NCI-H2029 treated with DMSO at 0.1 percent for 48 hours (cell line): Measurements from ENCODE around the gene GAN.

Experiments
- DNase-seq: peaks from one replicate; lab custom pipeline; 2025; lab: John Stamatoyannopoulos, UW

Gene GAN, protein sequence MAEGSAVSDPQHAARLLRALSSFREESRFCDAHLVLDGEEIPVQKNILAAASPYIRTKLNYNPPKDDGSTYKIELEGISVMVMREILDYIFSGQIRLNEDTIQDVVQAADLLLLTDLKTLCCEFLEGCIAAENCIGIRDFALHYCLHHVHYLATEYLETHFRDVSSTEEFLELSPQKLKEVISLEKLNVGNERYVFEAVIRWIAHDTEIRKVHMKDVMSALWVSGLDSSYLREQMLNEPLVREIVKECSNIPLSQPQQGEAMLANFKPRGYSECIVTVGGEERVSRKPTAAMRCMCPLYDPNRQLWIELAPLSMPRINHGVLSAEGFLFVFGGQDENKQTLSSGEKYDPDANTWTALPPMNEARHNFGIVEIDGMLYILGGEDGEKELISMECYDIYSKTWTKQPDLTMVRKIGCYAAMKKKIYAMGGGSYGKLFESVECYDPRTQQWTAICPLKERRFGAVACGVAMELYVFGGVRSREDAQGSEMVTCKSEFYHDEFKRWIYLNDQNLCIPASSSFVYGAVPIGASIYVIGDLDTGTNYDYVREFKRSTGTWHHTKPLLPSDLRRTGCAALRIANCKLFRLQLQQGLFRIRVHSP

DNA sequence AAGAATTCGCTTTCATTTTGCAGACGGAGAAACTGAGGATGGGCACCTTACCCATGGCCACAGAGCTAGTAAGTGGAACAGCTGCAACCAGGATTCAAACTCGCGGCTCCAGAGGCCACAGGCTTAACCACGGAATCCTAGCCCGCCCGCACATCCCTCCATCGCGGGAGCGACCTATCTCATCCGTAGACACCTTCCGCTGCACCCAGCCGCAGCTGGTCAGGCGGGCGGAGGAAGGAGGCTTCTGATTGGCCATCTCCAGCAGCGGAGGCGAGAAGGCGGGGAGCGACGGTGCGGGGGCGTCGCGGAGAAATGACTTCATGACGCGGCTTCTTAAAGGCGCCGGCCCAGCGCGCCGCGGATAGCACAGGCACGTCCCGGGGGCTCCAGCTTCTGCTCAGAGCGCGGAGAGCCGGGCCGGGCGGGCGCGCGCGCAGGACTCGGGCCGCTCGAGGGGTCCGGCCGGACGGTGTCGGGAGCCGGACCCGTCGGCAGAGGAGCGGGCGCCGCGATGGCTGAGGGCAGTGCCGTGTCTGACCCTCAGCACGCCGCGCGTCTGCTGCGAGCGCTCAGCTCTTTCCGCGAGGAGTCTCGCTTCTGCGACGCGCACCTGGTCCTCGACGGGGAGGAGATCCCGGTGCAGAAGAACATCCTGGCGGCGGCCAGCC lies at the start of gene GAN:
Gene GAN, plus strand, starts transcription at position 360 of the 668 bp plus-strand sequence. Its CDS starts 152 bp downstream, at position 512.
- peak; percentile 62 for DNase-seq

DNA sequence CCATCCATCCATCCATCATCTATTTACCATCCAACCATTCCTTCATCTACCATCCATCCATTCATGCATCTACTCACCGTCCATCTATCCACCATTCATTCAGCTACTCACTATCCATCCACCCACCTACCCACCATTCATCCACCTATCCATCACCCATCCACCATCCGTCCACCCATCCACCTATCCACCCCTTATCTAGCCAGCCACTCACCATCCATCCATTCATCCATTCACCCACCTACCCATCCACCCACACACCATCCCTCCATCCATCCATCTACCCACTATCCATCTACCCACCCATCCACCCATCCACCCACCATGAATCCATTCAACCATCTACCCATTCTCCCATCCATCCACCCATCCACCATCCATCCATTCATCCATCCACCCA lies 49.7 kb upstream of the GAN start:
- no peak for DNase-seq

DNA sequence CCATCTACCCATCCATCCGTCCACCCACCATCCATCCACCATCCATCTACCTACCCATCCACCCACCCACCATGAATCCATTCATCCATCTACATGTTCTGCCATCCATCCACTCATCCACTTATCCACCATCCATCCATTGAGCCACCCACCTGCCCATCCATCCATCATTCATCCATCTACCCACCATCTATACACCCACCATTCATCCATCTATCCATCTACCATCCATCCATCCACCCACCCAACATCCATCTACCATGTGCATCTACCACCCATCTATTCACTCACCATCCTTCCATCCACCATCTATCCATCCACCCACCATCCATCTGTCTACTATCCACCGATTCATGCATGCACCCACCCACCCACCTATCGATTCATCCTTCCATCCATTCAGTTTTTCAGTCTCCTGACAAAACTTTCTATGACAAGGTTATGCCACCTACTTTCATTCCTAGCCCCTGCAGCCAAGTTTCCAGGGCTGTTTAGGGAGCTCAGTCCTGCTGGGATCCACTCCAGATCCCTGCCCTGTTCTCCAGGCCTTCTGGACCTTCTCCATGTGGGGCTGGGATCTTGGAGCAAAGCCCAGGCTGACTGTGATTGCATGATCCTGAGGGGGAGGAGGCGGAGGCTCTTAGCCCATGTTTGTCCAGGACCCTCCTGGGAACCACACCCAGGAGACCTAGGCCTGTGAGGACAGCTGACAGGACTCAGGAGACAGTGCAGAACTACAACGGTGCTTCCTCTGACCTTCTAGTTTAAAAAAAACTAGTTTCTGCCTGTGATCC lies 48.9 kb upstream of the GAN start:
- DNase-seq = no peak

DNA sequence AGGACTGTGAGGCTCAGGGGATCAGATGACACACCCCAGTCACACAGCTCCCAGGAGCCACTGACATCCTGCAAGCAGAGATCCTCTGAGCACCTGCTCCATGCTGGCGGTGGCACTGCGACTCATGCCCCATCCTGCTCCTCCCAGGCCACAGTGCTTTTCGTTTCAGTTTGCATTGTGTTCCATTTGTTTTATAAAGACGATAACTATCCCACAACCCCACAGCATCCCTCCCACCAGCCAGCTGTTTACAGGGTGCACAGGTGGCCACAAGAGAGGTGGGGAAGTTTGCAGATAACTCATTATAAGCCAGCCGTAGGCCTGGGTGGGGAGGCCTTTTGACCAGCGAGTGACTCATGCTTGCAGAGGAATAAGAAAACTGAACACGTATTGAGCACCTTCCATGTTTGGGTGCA lies 48.1 kb upstream of the GAN start:
- DNase-seq = no peak

DNA sequence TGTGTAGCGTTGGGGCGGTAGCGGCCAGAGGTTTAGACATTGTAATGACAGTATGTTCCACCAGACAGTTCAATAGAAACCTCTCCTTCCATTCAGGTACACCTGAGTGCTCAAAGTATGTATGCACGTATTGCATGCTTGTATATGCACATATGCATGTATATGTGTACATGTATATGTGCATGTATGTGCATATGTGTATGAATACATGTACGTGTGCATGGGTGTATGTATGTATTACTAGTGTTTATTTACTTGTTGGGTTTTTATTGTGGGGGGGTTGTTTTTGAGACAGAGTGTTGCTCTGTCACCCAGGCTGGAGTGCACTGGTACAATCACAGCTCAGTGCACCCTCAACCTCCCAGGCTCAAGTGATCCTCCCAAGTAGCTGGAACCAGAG lies 46.3 kb upstream of the GAN start:
- no peak for DNase-seq

- no peak for DNase-seq
Observed at GRCh38 chr16:81273223-81273950, 41.4 kb upstream of the GAN start.

DNA sequence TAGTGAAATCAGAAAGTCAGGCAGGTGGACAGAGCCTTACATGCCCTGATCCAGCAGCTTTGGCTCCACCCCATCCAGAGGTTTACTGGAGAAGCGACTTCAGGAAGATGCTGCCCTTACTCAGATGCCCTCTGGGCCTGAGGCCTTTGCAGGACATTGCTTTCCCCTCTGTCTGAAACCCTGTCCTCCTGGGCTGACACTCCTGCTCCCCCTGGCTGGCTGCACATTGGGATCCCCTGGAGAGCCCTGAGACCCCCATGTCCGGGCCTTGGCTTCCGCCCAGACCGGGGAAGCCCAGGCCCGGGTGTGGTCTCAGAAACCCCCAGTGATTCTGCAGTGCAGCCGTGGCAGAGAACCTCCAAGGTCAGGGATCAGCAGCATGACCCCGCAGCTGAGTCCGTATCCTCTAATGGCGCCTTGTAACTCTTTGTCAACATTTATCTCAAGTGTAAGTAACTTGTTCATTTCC lies 39.7 kb upstream of the GAN start:
- no peak for DNase-seq

DNA sequence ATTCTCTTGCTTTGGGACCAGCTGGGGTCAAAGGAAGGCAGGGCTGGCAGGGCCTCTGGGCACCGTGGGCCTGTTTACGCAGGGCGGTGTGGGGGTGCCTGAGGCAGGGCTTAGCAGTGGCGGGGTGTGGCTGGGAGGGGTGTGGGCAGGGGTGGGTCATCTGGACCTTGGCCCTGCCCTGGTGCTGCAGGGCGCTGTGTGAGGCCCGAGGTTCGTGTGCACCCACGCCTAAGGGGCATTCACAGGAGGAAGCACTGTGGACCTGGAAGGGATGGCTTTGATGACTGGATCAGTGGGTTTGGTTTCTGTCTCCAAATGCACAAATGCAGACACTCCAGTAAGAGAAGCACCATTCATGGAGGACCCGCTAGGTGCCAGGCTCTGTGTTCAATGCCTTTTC lies 39.0 kb upstream of the GAN start:
- DNase-seq = no peak

GRCh38 chr16:81276323-81276722 lies 38.4 kb upstream of the GAN start:
- DNase-seq = no peak

DNA sequence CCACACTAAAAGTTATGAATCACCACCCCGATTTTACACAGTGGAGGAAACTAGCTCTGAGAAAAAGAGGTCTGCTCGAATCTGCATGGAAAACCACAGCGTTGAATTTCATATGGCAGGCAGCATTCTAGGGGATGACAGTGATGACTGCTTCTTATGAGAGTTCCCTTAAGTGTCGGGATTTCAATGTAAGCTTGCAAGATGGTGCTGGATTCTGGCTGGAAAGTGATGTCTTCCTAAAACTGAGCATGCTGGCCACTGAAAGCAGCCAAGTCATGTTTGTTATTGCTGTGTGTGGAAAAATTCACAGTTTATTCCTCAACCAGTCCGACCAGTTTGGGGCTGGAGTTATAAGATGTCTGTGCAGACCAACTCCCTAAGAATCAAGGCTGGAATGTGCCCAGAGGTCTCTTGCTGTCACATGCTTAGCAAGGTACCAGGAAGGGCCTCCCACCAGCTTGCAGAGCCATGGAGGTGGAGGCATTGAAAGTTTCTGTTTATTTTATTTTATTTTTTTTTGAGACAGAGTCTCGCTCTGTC lies 37.2 kb upstream of the GAN start:
- no peak for DNase-seq

GRCh38 chr16:81278526-81278925 lies 36.2 kb upstream of the GAN start:
- no peak for DNase-seq

DNA sequence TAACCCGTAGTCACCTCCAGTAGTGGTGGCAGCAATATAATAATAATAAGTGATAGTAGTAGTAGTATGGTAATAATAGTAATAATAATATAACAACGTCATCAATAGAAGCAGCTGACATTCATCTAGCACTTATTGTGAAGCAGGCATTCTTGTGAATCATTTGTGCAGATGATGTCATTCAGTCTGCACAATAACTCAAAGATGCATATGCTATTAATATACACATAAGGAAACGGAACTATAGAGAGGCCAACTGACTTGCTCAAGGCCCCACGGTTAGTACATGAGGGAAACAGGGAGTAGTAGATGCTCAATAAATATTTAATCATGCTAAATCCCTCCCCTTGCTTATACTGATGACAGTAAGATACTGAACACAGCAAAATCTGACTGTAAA lies 35.4 kb upstream of the GAN start:
- no peak for DNase-seq

GRCh38 chr16:81280393-81280792 lies 34.4 kb upstream of the GAN start:
- DNase-seq = no peak

GRCh38 chr16:81283044-81283443 lies 31.7 kb upstream of the GAN start:
- DNase-seq = no peak

- DNase-seq = no peak
Observed at GRCh38 chr16:81284995-81285600, 29.7 kb upstream of the GAN start.

GRCh38 chr16:81286190-81286589 lies 28.6 kb upstream of the GAN start:
- DNase-seq = no peak

- no peak for DNase-seq
Observed at GRCh38 chr16:81291117-81291516, 23.6 kb upstream of the GAN start.

DNA sequence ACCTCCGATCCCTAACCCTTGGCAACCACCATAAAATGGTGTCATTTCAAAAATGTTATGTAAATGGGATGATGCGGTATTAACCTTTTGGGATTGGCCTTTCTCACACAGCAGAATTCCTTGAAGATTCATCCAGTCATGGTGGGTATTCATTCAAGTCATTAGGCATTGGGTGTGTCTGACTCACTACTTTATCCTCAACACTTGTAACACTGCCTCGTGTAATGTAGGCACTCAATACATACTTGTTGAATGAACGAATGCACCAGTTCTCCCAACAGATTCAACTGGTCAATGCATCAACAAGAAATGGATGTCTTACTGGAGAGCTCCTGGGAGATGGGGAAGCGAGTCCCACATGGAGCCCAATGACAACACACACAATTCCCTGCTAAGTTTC lies 21.8 kb upstream of the GAN start:
- DNase-seq = no peak

GRCh38 chr16:81293909-81294802 lies 20.6 kb upstream of the GAN start:
- no peak for DNase-seq

- no peak for DNase-seq
Observed at GRCh38 chr16:81296631-81297030, 18.1 kb upstream of the GAN start.
